Measurements from ENCODE around the gene AGBL3.
"Not testable (repeated sequence)": the region's sequence is repeated elsewhere in the genome, so short reads cannot be mapped to it uniquely, and the experiment has no call there.

The AGBL3 gene

GRCh38 chr7:135121868-135122267 lies 135.6 kb downstream of the AGBL3 start:
- no peaks in the 10 kb centered on the region for H3K36me3 ChIP-seq (ENCODE audit: insufficient read depth, low read length)
- H3K27me3 ChIP-seq (ENCODE audit: insufficient read depth, low read length, poor library complexity) = no peaks in the 10 kb centered on the region
- H3K9ac ChIP-seq (ENCODE audit: low read depth, low read length) = no peak overlapping the region
- H3K4me3 ChIP-seq (ENCODE audit: low read depth in 1 of 2, low read length in 2 of 2) = no peak overlapping the region
- H2AFZ ChIP-seq (ENCODE audit: low read depth, low read length) = no peak overlapping the region
- no peaks in the 10 kb centered on the region for H4K20me1 ChIP-seq (ENCODE audit: insufficient read depth, low read length)
- H3K4me1 ChIP-seq (ENCODE audit: insufficient read depth, low read length) = no peaks in the 10 kb centered on the region
- H3K4me2 ChIP-seq (ENCODE audit: insufficient read depth, low read length) = no peak overlapping the region
- TF ChIP-seq EZH2 (IDR thresholded peaks at IDR 0.05; ENCODE audit: borderline replicate concordance, low read depth, low read length, severe bottlenecking) (no peak), CTCF (IDR thresholded peaks at IDR 0.05; ENCODE audit: borderline replicate concordance, extremely low read depth, low read length, poor library complexity, severe bottlenecking) (no peak)
- DNase-seq (no peak), ATAC-seq (ENCODE audit: insufficient read depth, low read depth) (no peak)
- H3K79me2 ChIP-seq (ENCODE audit: insufficient read depth, low read length) = no peaks in the 10 kb centered on the region
- H3K27ac ChIP-seq (ENCODE audit: low read length) = no peak overlapping the region
- H3K9me3 ChIP-seq (ENCODE audit: insufficient read depth, low read length, severe bottlenecking) = peaks cover 10% of the 10 kb centered on the region

GRCh38 chr7:135124631-135125030 lies 138.3 kb downstream of the AGBL3 start:
- not testable (repeated sequence) for DNase-seq; ATAC-seq (ENCODE audit: insufficient read depth, low read depth)

GRCh38 chr7:135128931-135129330 lies 142.6 kb downstream of the AGBL3 start:
- H3K9ac ChIP-seq (ENCODE audit: low read depth, low read length) = no peak overlapping the region
- no peak overlapping the region for H3K4me3 ChIP-seq (ENCODE audit: low read depth in 1 of 2, low read length in 2 of 2)
- H3K4me1 ChIP-seq (ENCODE audit: insufficient read depth, low read length) = no peaks in the 10 kb centered on the region
- H4K20me1 ChIP-seq (ENCODE audit: insufficient read depth, low read length) = no peaks in the 10 kb centered on the region
- no peak for ATAC-seq (ENCODE audit: insufficient read depth, low read depth)
- H2AFZ ChIP-seq (ENCODE audit: low read depth, low read length) = no peak overlapping the region
- H3K36me3 ChIP-seq (ENCODE audit: insufficient read depth, low read length) = no peaks in the 10 kb centered on the region
- no peak overlapping the region for H3K4me2 ChIP-seq (ENCODE audit: insufficient read depth, low read length)
- no peaks in the 10 kb centered on the region for H3K27me3 ChIP-seq (ENCODE audit: insufficient read depth, low read length, poor library complexity)
- no peaks in the 10 kb centered on the region for H3K9me3 ChIP-seq (ENCODE audit: insufficient read depth, low read length, severe bottlenecking)
- H3K27ac ChIP-seq (ENCODE audit: low read length) = no peak overlapping the region
- TF ChIP-seq EZH2 (IDR thresholded peaks at IDR 0.05; ENCODE audit: borderline replicate concordance, low read depth, low read length, severe bottlenecking) (no peak), CTCF (IDR thresholded peaks at IDR 0.05; ENCODE audit: borderline replicate concordance, extremely low read depth, low read length, poor library complexity, severe bottlenecking) (no peak)
- no peak for DNase-seq
- H3K79me2 ChIP-seq (ENCODE audit: insufficient read depth, low read length) = no peaks in the 10 kb centered on the region

More at GRCh38 chr7:135124631-135125030, 138.3 kb downstream of the AGBL3 start:
- not testable (repeated sequence) for H3K9me3 ChIP-seq (ENCODE audit: insufficient read depth, low read length, severe bottlenecking); H3K79me2 ChIP-seq (ENCODE audit: insufficient read depth, low read length); H4K20me1 ChIP-seq (ENCODE audit: insufficient read depth, low read length); H3K36me3 ChIP-seq (ENCODE audit: insufficient read depth, low read length); H3K9ac ChIP-seq (ENCODE audit: low read depth, low read length); H3K27me3 ChIP-seq (ENCODE audit: insufficient read depth, low read length, poor library complexity); H3K27ac ChIP-seq (ENCODE audit: low read length); H3K4me1 ChIP-seq (ENCODE audit: insufficient read depth, low read length); H3K4me3 ChIP-seq (ENCODE audit: low read depth in 1 of 2, low read length in 2 of 2); H3K4me2 ChIP-seq (ENCODE audit: insufficient read depth, low read length); H2AFZ ChIP-seq (ENCODE audit: low read depth, low read length)

- TF ChIP-seq CTCF (IDR thresholded peaks at IDR 0.05; ENCODE audit: borderline replicate concordance, extremely low read depth, low read length, poor library complexity, severe bottlenecking) (no peak), EZH2 (IDR thresholded peaks at IDR 0.05; ENCODE audit: borderline replicate concordance, low read depth, low read length, severe bottlenecking) (no peak)
- DNase-seq (no peak), ATAC-seq (ENCODE audit: insufficient read depth, low read depth) (no peak; the same call in 2 of the 3 replicates)
- Histone ChIP-seq H3K4me2 (ENCODE audit: insufficient read depth, low read length) (no peak overlapping the region), H3K79me2 (ENCODE audit: insufficient read depth, low read length) (no peaks in the 10 kb centered on the region), H3K9me3 (ENCODE audit: insufficient read depth, low read length, severe bottlenecking) (no peaks in the 10 kb centered on the region), H3K27ac (ENCODE audit: low read length) (no peak overlapping the region), H2AFZ (ENCODE audit: low read depth, low read length) (no peak overlapping the region), H3K36me3 (ENCODE audit: insufficient read depth, low read length) (no peaks in the 10 kb centered on the region), H3K9ac (ENCODE audit: low read depth, low read length) (no peak overlapping the region), H3K4me3 (ENCODE audit: low read depth in 1 of 2, low read length in 2 of 2) (no peak overlapping the region), H4K20me1 (ENCODE audit: insufficient read depth, low read length) (no peaks in the 10 kb centered on the region), H3K27me3 (ENCODE audit: insufficient read depth, low read length, poor library complexity) (no peaks in the 10 kb centered on the region), H3K4me1 (ENCODE audit: insufficient read depth, low read length) (no peaks in the 10 kb centered on the region)
Observed at GRCh38 chr7:135129579-135129978, 143.3 kb downstream of the AGBL3 start.

Measured in DND-41 (cell line).